NT2/D1 (cell line): ENCODE data around the gene XG.

Experiments
- YY1 ChIP-seq: IDR thresholded peaks from 2 replicates; pipeline ENCODE4 v1.6.1; 2011; ENCODE audit not compliant: insufficient read length, insufficient read depth
- ZNF274 ChIP-seq: IDR thresholded peaks from 2 replicates; pipeline ENCODE4 v1.6.1; 2011; ENCODE audit warnings: mild to moderate bottlenecking, low read depth, low read length

DNA sequence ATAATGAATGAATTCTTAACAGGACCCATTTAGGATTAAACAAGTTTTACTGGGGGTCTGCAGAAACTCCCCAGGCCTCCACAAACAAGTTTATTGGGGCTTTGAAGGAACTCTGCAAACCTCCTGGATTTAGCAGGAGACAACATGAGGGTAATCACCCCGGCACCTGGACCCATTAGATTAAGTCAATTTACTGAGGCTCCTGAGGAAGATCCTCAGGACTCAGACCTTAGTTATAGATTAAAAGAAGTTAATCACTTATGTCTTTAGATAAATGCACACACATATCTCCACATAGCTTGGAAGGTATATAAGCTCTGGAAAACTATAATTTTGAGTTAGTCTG, 29.4 kb downstream of the XG start:
- TF ChIP-seq YY1, result no peak
- TF ChIP-seq ZNF274, result no peak
